COLO668 (cell line): ENCODE results near the gene ATXN1.
"Not testable (repeated sequence)": the region's sequence is repeated elsewhere in the genome, so short reads cannot be mapped to it uniquely, and the experiment has no call there.

Source experiments
- DNase-seq: peaks from one replicate; lab custom pipeline; 2025; ENCODE audit not compliant: unreplicated experiment; lab: John Stamatoyannopoulos, UW

ATXN1 gene

DNA sequence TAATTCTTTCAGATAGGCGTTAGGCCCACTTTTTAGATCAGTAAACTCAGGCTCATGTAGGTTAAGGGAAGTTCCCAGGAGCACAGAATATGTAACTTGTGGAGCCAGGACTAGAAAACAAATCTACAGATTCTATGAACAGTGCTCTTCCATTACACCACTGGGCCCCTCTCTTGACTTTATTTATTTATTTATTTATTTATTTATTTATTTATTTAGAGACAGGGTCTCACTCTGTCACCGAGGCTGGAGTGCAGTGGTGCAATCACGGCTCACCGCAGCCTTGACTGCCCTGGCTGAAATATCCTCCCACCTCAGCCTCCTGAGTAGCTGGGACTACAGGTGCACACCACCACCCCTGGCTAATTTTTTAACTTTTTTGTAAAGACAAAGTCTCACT, 382.9 kb downstream of the ATXN1 start:
- not testable (repeated sequence) for DNase-seq

DNA sequence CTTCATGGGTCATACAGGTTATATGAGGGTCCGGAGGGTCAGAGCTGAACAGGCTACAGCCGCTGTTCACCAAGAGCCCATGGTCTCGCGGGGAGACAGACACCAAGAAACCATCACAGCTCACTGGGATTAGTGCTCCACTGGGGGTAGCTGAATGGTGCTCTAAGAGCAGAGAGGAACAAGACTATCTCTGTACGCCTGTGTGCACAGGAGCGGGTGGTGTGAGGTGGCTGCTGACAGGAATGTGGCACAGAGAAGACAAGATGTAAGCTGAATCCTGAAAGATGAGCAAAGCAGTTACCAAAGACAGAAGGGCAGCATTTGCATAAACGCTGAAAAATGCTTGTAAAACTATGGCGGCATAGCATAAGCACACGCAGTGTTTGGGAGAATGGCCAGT, 383.8 kb downstream of the ATXN1 start:
- no peak for DNase-seq

DNA sequence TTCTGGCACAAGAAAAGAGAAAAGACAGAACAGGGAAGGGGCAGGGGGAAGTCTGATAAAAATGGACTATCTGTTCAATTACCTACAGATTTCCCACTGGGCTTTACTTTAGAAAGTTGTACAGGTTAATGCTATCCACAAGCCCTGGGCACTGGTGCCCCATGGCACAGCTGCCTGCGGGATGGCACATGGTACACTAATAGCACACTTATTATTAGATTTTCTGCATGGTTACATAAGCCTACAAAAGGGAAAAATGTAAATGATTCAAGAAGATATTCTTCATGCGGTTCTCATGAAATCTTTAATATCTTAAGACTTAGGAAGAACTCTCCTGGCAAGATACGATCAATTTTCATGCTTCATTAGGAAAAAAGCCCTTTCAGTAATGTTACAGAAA, 385.4 kb downstream of the ATXN1 start:
- no peak for DNase-seq

DNA sequence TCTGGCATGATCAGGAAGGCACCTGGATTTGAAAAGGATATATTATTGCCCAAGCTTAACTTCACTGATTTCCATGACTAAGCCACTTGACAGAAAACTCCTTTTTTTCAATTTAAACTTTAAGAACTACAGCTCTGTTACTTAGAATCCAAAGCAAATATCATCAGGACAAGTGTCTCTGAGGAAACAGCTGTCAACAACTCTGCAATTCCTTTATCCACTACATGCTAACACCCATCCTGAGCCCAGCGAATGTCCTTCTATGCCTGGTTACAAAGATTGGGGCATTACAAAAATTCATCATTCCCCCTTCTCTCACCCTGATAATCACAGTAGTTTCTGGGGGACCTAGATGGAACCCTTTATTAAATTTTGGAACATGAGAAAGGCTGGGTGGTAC, 386.1 kb downstream of the ATXN1 start:
- no peak for DNase-seq

DNA sequence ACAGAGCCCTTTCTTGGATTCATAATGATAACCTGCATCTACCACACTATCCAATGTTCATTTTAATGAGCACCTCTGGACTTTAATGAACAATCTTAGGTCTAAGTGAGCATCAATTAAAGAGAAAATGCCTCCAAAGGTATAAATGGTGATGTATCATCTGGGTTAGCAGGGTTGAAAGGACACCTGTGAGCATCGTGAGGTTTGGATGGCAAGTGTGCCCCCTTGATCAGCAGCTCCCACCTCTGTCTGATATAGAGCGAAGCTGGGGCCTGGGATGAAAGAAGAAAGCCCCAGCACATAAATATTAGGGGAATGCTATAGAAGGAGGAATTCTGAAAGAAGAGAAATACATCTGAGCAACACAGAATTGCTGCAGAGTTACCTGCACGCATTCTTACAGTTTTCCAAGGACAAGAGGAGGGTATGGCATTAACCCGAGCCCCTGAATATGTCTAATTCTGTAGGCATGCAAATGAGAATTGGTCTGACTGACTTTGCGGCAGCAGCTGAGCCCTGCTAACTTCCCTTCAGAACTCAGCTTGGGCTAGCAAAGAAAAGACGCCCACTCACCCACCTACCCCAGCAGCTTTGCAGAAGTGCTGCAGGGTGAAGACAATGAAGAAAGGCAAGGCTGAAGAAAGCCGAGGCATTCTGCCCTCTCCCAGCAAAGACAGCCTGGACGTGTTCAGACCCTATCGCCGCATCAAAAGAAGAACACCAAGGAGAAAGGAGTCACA, 386.6 kb downstream of the ATXN1 start:
- DNase-seq = no peak

DNA sequence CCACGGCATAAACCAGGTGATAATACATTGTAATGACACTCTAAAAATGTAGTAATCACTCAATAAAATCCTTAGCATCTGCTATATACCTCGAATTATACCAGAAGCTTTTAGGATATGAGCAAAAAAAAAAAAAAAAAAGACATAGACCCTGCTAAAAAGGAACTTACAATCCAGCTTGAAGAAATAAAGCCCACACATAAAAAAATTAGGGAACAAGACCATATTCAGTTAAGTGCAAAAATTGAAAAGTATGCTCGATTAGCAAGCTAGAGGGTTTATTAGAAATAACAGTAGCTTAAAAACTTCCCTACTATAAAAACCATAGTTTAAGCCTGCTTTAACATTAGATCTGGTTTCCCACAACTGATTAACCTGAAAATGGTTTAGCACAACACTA, 387.2 kb downstream of the ATXN1 start:
- no peak for DNase-seq

DNA sequence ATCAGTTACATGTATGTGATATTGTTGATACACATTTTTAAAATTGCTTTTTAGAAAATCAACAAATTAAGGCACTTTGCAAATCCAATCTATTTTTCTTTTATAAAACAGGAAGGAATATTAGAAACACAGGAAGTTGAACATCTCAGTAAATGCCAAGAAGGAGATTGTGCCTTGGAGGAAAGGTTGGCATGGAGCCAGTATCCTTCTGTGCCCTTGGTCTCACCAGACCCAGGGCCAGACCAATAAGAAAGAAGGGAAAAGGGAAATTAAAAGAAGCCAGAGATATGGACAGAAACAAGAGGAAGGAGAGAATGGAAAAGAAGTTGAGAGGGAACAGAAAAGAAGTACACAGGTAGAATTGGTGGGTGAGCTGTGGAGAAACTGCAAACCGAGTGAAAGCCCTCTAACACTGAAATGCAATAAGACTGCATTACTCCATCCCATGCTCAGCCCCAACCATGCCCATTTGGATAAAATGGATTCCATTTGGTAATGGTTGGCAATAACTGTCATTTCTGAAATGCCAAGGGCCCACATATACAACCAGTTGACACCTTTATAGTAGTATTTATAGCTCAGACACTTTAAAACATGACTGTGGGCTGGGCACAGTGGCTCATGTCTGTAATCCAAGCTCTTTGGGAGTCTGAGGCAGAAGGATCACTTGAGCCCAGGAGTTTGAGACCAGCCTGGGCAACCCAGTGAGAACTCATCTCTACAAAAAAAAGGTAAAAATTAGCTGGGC, 389.1 kb downstream of the ATXN1 start:
- no peak for DNase-seq

DNA sequence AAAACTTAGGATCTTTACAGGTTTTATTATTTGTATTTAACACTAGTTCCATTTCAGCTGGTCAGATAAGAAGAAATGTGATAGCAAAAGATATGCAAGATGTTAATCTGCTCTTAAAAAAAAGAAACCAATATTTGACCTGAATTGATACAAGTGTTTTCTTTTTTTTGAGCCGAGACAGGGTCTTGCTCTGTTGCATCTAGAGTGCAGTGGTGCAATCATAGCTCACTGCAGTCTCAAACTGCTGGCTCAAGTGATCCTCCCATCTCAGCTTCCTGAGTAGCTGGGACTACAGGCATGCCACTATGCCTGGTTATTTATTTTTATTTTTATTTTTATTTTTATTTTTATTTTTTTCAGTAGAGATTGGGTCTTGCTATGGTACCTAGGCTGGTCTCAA, 389.9 kb downstream of the ATXN1 start:
- DNase-seq = no peak

DNA sequence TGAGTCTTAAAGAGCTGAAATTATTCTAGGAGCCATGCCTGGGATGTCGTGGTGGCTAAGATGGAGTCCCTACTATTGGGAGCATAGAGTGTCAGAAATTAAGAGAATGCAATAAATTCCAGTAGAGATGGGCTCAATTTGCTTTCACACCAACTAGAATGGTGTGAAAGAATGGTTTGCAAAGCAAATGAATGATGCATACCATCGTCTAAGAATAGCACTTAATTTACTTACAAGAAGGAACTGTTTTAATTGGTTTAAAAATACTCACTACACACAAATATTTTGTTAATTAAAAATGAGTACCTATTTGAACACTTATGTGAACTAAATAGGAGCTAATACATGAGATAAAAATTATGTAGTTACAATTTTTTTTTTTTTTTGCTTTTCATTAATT, 390.3 kb downstream of the ATXN1 start:
- DNase-seq = no peak

DNA sequence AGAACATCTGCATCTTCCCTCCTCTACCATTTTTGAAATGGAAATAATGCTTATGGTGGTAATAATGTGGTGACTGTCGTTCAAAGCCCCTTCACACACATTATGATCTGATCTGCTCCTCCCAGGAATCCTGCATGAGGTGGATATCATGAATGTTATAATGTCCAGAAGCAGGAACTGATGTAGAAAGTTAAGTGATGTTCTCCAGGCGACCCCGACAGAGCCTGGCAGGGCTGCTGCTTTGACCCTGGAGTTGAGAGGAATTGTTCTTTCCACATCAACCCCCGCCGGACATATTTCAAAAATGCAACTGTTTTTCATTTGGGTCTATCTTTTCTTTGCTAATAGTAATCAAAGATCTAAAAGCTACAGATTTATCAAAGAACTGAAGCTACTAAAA, 391.3 kb downstream of the ATXN1 start:
- no peak for DNase-seq

DNA sequence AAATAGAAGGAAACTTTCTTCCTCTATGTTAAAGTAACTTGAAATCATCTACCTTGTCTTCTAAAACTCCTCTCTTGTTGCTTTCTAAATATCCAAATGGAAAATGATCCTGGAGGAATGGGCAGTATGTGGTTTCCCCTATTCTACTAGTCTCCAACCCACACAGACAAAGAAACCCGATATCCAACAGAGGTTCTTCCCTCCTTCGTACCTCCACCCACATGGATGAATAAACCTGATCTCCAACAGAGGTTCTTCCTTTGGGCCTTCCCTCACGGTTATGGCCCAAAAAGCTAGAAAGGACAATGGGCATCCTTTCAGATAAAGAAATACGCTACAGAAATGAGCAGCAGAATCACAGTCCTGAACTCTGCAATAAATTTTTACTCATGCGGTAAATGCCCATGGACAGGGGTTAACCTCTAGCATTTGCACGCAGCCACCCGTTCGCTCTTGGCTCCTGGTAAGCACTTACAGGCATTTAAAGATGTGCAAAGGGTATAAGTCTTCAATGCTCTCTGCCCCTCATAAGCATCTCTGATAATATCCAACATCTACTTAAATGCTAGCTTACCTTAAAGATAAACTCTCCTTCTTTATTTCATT, 392.0 kb downstream of the ATXN1 start:
- DNase-seq = no peak

DNA sequence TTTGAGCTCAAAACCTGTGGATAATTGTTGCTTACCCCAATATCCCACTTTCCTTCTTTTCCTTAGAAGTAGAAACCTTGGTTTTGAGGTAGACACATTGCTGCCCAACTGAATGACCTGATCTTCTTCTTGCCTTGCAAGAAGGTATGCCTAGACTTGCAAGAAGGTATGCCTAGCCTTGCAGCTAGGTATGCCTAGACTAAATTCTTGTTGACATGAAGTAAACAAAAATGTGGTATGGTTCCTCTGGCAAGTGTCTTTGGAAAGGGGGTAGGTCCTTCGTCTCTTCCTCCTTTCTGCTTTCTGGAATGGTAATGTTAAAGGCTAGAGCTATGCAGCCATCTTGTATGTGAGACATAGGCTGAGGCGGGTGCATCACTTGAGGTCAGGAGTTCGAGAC, 393.7 kb downstream of the ATXN1 start:
- no peak for DNase-seq

DNA sequence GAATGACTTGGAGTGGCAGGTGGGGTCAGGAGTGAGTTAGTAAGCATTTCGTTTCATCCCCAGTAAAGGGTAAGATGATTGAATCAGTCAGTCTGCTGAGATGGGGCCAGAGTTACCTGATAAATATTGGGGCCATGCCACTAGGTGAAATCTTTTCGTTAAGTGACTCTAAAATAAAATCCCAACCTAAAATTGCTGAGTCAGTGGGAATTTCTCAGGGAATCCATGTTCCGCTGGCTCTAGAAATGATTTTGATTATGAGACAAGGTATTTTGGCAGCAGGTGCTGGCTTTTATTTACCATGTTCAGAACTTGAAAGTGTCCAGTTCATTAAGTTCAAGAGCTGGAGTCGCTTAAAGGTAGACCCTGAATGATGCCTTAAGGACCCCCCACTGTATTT, 397.5 kb downstream of the ATXN1 start:
- no peak for DNase-seq

DNA sequence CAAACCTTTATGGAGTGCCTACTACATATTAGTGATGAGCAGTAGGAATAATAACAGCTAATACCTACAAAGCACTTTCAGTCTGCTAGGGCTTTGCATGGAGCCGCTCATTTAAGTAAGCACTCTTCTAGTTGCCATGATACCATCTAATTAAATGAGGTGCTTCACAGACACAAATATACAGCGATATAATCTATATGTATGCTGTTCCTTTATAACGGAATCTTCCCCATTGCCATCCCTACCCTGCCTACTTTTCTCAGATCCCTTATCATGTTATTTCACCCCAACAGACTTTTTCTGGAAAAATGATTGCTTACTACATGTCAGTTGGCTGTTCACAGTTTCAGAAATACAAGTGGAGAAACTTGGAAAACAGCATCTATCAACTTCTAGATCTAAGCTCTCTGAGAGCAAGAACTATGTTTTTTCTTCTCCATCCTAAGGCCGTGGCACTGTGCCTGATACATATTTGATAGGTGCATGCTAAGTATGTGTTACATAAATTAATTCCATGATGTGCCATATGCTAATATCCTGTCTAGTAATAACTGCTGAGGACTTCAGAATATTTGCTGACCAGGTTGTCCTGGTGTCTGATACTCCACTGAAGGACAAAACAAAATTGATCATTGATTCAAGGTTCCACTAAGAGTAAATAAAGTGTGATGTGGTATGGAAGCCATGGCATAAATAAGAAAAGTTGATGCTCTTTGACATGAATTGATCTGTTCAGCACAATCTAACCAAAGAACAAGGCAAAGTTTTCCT, 398.3 kb downstream of the ATXN1 start:
- DNase-seq = no peak

DNA sequence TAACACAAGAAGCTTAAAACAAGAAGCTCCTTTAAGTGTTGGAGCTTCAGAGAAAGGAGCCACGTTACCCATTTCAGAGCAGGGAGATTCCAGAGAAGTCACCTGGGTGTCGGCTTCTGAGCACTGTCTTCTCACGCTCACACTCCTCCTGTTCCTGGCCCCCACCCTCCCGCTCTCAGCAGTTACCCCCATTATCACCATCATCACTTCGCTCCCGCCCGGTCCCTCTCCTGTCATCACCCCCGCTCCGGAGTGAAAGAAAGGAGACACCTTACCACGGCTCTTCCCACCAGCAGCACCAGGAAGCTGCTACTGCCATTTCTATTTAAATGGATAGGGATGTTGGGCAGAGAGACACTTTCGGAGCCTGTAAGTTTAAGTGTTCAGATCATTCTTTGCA, 399.0 kb downstream of the ATXN1 start:
- no peak for DNase-seq

DNA sequence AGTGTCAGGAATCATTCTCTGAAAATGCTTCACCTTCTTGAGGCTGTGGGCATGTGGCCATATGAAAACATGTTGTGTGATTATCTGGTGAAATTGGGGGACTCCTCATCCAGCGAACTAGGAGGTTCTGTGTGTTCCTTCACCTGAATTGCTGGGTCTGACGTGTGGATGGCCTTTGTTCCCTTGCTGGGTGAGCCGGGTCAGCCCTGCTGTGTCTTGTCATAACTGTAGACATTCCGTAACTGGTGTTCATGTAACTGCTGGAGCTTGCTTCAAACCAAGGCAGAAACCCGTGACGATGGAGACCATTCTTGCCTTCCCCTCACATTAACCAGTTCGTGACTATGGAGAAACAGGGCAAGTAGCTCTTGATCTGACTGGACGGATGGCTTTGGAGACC, 399.4 kb downstream of the ATXN1 start:
- no peak for DNase-seq

DNA sequence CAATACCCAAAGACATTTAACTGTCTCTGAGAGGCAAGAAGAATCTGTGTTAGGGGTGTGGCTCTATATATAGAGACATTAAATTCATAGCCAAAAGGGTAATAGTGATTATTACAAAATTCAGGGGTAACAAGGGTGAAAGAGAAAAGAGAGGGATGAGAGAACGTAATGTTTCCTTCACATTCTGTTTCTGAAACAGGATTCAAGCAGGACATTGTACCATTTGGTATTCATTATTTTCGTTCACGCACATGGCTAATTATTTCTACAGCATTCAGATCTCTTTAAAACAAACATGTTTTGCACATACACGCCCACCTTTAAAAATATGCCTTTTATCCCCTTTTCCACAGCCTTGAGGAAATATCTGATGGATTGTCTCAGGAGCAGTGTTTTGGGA, 400.1 kb downstream of the ATXN1 start:
- no peak for DNase-seq

DNA sequence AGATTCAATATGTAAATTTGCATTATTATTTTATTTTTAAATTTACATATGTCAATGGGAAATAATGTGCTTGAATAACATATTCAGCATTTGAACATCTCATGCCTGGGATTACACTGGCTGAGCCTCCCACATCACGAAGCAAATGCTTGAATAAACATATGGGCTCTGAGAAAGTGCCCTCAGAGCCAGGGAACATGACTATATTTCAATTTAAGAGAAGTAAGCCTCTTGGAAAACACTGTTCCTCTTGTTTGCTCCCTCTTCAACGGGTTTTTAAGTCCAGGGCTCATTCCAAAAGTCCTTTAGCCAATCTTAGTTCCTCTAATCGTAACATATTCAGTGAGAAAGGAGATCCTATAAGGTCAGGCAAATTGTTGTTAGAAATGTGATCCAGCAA, 400.9 kb downstream of the ATXN1 start:
- no peak for DNase-seq

DNA sequence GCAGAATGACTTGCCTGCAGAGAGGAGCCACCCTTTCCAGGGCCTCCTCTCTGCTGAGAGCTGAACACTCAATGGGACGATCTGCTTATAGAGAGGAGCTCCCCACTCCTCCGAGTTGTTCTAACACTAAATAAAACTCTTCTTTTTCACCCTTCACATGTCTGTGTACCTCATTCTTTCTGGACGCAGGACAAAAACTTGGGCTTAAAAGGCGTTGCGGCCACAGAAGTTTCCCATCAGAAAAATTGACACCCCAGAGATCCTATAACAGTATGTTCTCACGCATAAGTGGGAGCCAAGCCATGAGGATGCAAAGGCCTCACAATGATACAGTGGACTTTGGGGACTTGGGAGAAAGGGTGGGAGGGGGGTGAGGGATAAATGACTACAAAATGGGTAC, 401.7 kb downstream of the ATXN1 start:
- DNase-seq = no peak

DNA sequence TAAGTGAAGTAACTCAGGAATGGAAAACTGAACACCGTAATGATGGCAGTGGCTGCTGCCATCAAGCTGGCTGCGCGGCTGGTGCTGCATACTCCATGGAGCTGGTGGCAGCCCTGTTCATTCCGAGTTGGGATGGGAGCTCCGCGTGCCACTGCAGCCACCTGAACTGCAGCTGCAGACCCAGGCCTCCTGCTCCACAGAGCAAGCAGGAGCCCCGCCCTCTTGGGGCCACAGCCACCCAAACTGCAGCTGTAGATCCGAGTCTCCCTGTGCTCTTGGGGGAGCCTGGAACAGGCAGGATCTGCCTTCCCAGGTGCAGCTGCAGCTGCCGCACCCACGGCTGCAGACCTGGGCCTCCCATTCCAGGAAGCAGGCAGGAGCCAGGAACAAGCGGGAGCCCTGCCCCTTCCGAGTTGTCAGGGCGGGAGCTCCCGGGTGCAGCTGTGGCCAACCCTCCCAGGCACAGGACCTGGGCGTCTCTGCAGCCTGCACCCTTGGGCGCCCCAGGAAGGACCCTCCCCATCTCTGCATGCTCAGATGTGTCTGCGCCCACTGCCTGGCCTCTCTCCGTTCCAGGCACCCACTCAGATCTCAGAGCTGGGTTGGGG, 402.6 kb downstream of the ATXN1 start:
- peak; percentile 58 for DNase-seq
